ENCODE results near the gene TRIM33.

- TF ChIP-seq POLR2AphosphoS5 (IDR thresholded peaks at IDR 0.05; ENCODE audit: low read depth) (no peak), CTCF (IDR thresholded peaks at IDR 0.05; ENCODE audit: insufficient read depth, low read length) (no peak)
These were observed 6.3 kb upstream of the TRIM33 start for GRCh38 chr1:114517348-114517747.

Data from HL-60 (cell line).